Measurements from ENCODE around the gene ASIC1.

DNA sequence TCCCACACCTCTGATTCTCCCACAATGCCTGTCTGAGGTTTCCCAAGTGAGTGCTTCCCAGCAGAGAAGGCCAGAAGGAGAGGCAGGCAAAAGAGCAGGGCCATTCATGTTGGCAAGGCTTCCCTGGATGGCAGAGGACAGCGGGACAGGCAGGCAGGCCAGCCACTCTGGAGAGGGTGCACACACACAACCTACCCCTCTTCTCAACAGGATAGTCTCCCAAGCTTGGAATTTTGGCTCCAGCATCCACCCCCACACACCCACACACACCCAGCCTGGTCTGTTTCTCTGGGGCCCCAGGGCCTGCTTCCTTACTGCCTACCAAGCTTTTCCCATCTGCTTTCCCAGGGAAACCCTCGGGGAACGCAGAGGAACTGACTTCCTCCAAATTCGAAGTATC is 16.7 kb upstream of the ASIC1 start:
- no peak for TF ChIP-seq POLR2A (IDR thresholded peaks at IDR 0.05)
- TF ChIP-seq, protein P1, sequence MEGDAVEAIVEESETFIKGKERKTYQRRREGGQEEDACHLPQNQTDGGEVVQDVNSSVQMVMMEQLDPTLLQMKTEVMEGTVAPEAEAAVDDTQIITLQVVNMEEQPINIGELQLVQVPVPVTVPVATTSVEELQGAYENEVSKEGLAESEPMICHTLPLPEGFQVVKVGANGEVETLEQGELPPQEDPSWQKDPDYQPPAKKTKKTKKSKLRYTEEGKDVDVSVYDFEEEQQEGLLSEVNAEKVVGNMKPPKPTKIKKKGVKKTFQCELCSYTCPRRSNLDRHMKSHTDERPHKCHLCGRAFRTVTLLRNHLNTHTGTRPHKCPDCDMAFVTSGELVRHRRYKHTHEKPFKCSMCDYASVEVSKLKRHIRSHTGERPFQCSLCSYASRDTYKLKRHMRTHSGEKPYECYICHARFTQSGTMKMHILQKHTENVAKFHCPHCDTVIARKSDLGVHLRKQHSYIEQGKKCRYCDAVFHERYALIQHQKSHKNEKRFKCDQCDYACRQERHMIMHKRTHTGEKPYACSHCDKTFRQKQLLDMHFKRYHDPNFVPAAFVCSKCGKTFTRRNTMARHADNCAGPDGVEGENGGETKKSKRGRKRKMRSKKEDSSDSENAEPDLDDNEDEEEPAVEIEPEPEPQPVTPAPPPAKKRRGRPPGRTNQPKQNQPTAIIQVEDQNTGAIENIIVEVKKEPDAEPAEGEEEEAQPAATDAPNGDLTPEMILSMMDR (IDR thresholded peaks at IDR 0.05) = no peak
